ENCODE measurements around the gene BCAS1.

BCAS1 gene

DNA sequence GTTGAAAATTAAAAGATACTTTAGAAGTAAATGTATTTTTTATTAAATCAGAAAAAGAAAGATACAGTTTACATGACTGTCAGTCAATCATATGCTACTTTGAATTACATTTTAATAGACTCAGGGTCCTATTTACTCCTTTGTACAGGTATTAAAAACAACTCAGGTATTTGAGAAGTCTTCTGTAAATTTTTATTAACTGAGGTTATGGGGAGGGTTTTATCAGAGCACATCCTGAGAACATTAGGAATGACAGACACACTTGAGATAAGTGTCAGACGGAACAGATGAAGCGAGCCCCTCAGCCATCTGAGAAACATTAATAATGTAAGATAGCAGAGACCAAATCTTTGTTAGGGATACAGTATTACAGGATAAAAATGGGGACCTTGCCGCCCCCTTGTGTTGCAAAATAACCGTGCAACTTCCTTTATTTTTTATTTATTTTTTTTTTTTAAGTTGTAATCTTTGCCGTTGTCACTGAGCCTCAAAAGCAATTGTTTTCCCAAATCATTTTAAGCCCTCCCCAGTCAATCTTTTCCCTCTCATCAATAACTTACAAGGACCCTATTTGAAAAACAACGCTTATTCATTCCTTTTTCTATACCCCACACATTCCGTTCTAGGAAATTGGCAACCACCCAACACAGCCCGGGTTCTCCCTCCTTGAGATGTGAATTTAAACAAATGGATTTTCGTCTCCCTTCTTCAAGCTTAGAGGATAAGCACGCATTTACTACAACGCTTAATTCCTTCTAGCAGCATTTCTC lies 126.7 kb downstream of the BCAS1 start:
- DNase-seq (ENCODE audit: low spot score), result peak; percentile 44
- TF ChIP-seq, protein P1, sequence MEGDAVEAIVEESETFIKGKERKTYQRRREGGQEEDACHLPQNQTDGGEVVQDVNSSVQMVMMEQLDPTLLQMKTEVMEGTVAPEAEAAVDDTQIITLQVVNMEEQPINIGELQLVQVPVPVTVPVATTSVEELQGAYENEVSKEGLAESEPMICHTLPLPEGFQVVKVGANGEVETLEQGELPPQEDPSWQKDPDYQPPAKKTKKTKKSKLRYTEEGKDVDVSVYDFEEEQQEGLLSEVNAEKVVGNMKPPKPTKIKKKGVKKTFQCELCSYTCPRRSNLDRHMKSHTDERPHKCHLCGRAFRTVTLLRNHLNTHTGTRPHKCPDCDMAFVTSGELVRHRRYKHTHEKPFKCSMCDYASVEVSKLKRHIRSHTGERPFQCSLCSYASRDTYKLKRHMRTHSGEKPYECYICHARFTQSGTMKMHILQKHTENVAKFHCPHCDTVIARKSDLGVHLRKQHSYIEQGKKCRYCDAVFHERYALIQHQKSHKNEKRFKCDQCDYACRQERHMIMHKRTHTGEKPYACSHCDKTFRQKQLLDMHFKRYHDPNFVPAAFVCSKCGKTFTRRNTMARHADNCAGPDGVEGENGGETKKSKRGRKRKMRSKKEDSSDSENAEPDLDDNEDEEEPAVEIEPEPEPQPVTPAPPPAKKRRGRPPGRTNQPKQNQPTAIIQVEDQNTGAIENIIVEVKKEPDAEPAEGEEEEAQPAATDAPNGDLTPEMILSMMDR (IDR thresholded peaks at IDR 0.05; ENCODE audit: borderline replicate concordance, control extremely low read depth, extremely low read depth, insufficient read depth, missing control alignments), result peak; percentile 20
- in situ Hi-C loops (cut with MboI; ENCODE audit: low sequenced_read_pairs, unreplicated experiment), result loop anchor here (10.0 to 25.0 kb wide), 2 partner anchors 356 to 529 kb away; partner anchors contain the start of gene ZNF217

DNA sequence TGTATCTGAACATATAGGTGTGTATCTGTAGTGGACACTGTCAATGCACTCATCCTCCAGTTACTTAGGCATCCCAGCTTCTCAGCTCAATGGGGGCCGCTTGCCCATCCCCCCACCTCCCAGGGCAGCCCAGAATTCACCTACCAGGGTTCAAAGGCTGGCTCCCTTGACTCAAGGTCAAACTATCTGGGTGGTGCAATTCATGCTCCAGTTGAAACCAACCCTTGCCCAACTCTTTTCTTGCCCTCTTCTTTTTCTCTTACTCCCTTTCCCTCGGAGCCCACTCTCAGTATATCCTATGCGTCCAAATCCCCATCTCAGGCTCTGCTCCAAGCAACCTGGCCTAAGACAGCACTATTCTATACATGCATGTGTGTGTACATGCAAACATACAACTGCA lies 127.4 kb downstream of the BCAS1 start:
- in situ Hi-C loops (cut with MboI; ENCODE audit: low sequenced_read_pairs, unreplicated experiment), result loop anchor here (10.0 to 25.0 kb wide), 2 partner anchors 356 to 528 kb away; partner anchors contain the start of gene ZNF217
- DNase-seq (ENCODE audit: low spot score), result no peak
- TF ChIP-seq, protein P1 (IDR thresholded peaks at IDR 0.05; ENCODE audit: borderline replicate concordance, control extremely low read depth, extremely low read depth, insufficient read depth, missing control alignments), result no peak

DNA sequence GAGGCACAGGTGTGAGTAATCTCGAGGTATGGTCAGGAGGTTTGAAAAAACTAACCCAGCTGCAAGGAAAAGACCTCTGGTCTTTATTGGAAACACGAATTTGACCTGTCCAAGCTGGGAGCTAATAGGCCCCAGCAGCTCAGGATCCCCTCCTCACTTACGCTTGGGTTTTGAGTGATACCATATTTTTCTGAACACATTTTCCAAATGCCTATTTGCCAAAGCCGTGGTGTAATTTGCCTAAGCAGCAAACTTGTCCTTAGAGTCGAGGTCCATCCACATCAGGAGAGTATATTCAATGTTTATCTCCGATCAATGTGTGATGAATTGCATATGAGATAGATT lies 128.0 kb downstream of the BCAS1 start:
- DNase-seq (ENCODE audit: low spot score), result no peak
- TF ChIP-seq, protein P1 (IDR thresholded peaks at IDR 0.05; ENCODE audit: borderline replicate concordance, control extremely low read depth, extremely low read depth, insufficient read depth, missing control alignments), result no peak
- in situ Hi-C loops (cut with MboI; ENCODE audit: low sequenced_read_pairs, unreplicated experiment), result loop anchor here (10.0 to 25.0 kb wide), 2 partner anchors 355 to 528 kb away; partner anchors contain the start of gene ZNF217

DNA sequence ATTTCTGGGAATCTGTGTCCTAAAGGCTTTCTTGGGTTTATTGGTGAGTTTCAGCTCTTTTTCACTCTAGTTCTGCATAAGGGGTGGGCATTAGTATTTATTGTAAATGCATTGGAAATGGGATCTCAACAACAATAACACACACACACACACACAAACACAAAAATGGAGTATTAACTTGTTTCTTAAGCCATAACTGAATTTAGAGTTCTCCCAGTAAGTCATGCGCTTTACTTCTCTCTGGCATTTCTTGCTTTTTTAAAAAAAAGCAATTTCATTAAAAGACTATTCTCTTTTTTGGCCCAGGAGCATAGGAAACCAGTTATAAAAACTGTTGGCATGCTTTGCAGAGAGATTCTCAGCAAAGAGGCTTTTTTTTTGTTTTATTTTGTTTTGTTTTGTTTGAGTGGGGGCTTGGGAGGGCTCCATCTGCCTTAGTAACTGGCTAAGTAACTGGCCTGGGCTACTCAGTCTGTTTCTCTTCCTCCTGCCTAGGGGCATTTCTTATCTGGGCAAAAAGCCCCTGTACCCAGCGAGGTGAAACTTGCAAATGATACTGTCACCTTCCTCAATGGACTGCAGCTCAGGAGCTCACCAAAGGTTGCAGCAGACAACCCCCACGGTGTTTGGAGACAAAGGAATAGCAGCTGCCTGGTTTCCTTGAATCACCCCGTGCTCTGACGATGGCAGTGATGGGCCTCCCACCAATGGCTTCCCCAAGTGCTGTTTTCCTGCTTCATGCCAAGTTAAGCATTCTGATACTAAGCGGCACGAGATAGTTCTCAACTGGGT lies 128.5 kb downstream of the BCAS1 start:
- peak; percentile 23 for DNase-seq (ENCODE audit: low spot score)

DNA sequence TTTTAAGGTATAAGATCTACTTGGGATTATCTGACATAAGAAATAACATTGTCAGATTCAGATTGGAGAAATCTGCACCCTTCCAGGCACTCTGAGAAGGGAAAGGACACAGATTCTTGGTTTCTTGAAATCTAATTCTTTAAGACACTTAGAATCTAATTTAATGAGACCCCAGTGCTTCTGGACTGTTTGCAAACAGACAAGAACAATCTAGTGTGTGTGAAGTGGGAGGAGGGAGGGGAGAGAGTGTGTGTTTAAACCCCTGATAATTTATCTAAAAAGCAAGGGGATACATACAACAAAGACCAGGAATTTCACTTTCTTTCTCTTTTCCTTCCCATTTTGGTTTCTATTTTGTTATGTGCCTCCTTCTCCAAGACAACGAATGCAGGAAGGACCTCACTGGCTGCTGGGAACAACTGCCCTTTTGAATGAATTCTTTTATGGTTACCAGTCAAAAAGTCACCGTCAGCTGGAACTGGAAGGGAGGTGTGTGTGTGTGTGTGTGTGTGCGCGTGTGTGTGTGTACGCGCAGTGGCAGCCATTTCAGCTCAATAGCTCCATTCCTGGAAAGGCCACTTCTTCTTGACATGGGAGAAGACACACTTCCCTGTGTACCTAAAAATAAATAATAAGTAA lies 129.4 kb downstream of the BCAS1 start:
- in situ Hi-C loops (cut with MboI; ENCODE audit: low sequenced_read_pairs, unreplicated experiment), result loop anchor here (10.0 to 25.0 kb wide), 2 partner anchors 354 to 526 kb away; partner anchors contain the start of gene ZNF217

More for the DNA sequence above, 128.5 kb downstream of the BCAS1 start:
- TF ChIP-seq, protein P1 (IDR thresholded peaks at IDR 0.05; ENCODE audit: borderline replicate concordance, control extremely low read depth, extremely low read depth, insufficient read depth, missing control alignments), result no peak
- in situ Hi-C loops (cut with MboI; ENCODE audit: low sequenced_read_pairs, unreplicated experiment), result loop anchor here (10.0 to 25.0 kb wide), 2 partner anchors 355 to 527 kb away; partner anchors contain the start of gene ZNF217

More for the DNA sequence above, 129.4 kb downstream of the BCAS1 start:
- TF ChIP-seq, protein P1 (IDR thresholded peaks at IDR 0.05; ENCODE audit: borderline replicate concordance, control extremely low read depth, extremely low read depth, insufficient read depth, missing control alignments), result no peak
- no peak for DNase-seq (ENCODE audit: low spot score)
